CD4-positive, alpha-beta memory T cell (primary cell): ENCODE results near the gene RUSC1. TPM values are rescaled to one million over a fixed set of nuclear protein-coding genes. Genes with fewer than 3 reads are reported as not detected.

ENCODE experiments used
- CTCF ChIA-PET: fragments of 350-600 bp; sonication (Branson Sonifier 250); formaldehyde crosslinking; loops from one replicate; lab custom pipeline; 2021; ENCODE audit warnings: inconsistent platforms; ENCODE audit not compliant: partially characterized antibody; lab: Charles Lee
- POLR2A ChIA-PET: fragments of 350-600 bp; sonication (Branson Sonifier 250); formaldehyde crosslinking; loops from one replicate; lab custom pipeline; 2021; ENCODE audit not compliant: partially characterized antibody; lab: Charles Lee
- DNase-seq, 5 donors: peaks; one replicate each; pipeline versions ENCODE4 v3.0.0 to v3.0.0-alpha.2; 2020 to 2022; ENCODE audit warnings: mixed read lengths in 1 of 5
- H3K27ac ChIP-seq: one replicate; pipeline ENCODE4 v1.7.0; 2013; ENCODE audit warnings: low read depth, low read length
- H3K27me3 ChIP-seq: 2 replicates; pipeline ENCODE4 v1.7.0; 2013; ENCODE audit warnings: mild to moderate bottlenecking, low read length, moderate library complexity; ENCODE audit not compliant: insufficient read depth
- H3K36me3 ChIP-seq: 2 replicates; pipeline ENCODE4 v1.7.0; 2013; ENCODE audit warnings: mild to moderate bottlenecking, low read length, moderate library complexity; ENCODE audit not compliant: insufficient read depth
- H3K4me1 ChIP-seq: 2 replicates; pipeline ENCODE4 v1.7.0; 2013; ENCODE audit warnings: mild to moderate bottlenecking, low read length, moderate library complexity; ENCODE audit not compliant: insufficient read depth
- H3K4me3 ChIP-seq, 2 donors: one replicate each; pipeline ENCODE4 v1.7.0; 2013; ENCODE audit warnings: low read length in 2 of 2, mild to moderate bottlenecking in 1 of 2
- H3K9me3 ChIP-seq, 2 donors: one replicate each; pipeline ENCODE4 v1.7.0; 2013; ENCODE audit warnings: low read length in 2 of 2, control low read depth in 1 of 2; ENCODE audit not compliant: control insufficient read depth in 1 of 2
- H3K27ac Mint-ChIP-seq, 7 donors: one replicate each; pipeline ENCODE4 v1.8.0; 2020 to 2021; ENCODE audit warnings: mixed read lengths in 7 of 7, mild to moderate bottlenecking in 6 of 7, inconsistent platforms in 3 of 7, moderate library complexity in 3 of 7
- H3K27me3 Mint-ChIP-seq, 2 donors: one replicate each; pipeline ENCODE4 v1.8.0; 2020 to 2021; ENCODE audit warnings: mixed read lengths in 2 of 2
- H3K36me3 Mint-ChIP-seq, 2 donors: one replicate each; pipeline ENCODE4 v1.8.0; 2020 to 2021; ENCODE audit warnings: mixed read lengths in 2 of 2, inconsistent platforms in 1 of 2, mild to moderate bottlenecking in 1 of 2
- H3K4me1 Mint-ChIP-seq, 4 donors: one replicate each; pipeline ENCODE4 v1.8.0; 2020 to 2021; ENCODE audit warnings: mixed read lengths in 4 of 4, mild to moderate bottlenecking in 1 of 4
- H3K4me3 Mint-ChIP-seq, 8 donors: one replicate each; pipeline ENCODE4 v1.8.0; 2020 to 2021; ENCODE audit warnings: mixed read lengths in 8 of 8, mild to moderate bottlenecking in 7 of 8, moderate library complexity in 6 of 8, inconsistent platforms in 3 of 8
- H3K9me3 Mint-ChIP-seq, 8 donors: one replicate each; pipeline ENCODE4 v1.8.0; 2020 to 2021; ENCODE audit warnings: mixed read lengths in 8 of 8, mild to moderate bottlenecking in 5 of 8, inconsistent platforms in 3 of 8, moderate library complexity in 1 of 8
- intact Hi-C: fragments of 100-400 bp; cut with micrococcal nuclease; formaldehyde crosslinking; loops from one replicate; pipeline ENCODE4 v1.15.1; 2023
- polyA plus RNA-seq, 2 donors: library from polyadenylated mRNA; unstranded; fragments of 300-500 nt; fragmentation: Illumina TruSeq; gene quantifications; one replicate each; pipeline ENCODE4 v1.2.3, GENCODE V29; 2021
- total RNA-seq, 2 experiments: library from RNA; stranded (reverse); gene quantifications; one replicate each; pipeline ENCODE4 v1.2.3, GENCODE V29; 2021

RUSC1 gene
- total and polyA plus RNA-seq, 4 experiments from 2014 or later = 6.8 to 20.1 (median 15.9) TPM

DNA sequence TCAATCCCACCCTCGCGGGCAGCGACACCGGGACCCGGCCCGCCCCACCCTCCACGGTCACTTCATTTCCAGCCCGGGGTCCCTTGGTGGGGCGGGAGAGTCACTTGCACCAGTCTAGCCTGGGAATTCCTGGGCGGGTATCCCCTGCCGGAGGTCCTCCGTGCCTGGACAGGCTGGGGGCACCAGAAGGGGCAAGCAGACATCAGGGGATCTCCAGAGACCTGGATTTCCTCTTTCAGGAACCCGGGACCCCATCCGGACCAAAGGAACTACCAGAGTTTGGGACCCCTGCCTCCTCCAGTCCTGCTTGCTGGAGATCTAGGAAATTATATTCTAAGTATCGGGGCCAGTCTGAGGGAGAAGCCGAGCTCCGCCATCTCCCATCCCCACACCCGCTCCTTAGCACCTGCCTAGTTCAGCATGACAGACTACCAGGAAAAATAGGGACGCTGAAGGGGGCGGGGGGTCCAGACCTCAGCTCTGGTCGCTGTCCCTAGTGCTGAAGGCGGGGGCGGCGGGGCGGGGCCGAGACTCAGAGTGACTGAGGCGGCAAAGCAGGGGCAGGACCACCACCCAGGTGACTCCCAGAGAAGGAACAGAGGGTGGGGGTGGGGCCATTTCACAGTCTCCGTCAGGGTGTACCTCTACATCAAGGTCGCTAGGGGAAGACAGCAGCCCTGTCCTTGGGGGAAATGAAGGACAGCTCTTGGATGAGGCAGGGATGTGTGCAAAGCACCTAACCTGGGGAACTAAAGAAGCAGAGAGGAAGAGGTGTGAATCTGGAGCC lies 42.6 kb upstream of the RUSC1 start:
- no peaks in the 10 kb centered on the region for H3K27me3 ChIP-seq
- H3K27ac ChIP-seq = peak overlapping the region; percentile 55
- ChIA-PET CTCF (interaction anchor here (1.2 to 3.3 kb wide), 5 partner anchors 27 to 85 kb away, joined by 3 to 19 read pairs (median 6); partner anchors contain the start of gene FDPS), POLR2A (interaction anchor here (1.0 to 2.2 kb wide), 3 partner anchors 38 to 61 kb away, joined by 3 to 8 read pairs (median 3); a partner anchor contains a TSS)
- H3K4me1 ChIP-seq = peaks cover 30% of the 10 kb centered on the region
- Mint-ChIP-seq H3K4me1 (peaks cover 17 to 32% (median 25%) of the 10 kb centered on the region in 4 donors), H3K9me3 (no peaks in the 10 kb centered on the region), H3K4me3 (peak overlapping the region; percentile 68 to 86 (median 80)), H3K27ac (peak overlapping the region; percentile 39 to 91 (median 77)), H3K36me3 (peaks cover 0 to 5% of the 10 kb centered on the region in 2 donors), H3K27me3 (no peaks in the 10 kb centered on the region)
- DNase-seq = peak; percentile 69 to 91 (median 70)
- intact Hi-C loops = loop anchor here (1.0 to 10.0 kb wide), 5 partner anchors 16 to 287 kb away; partner anchors contain the start of genes ASH1L, FDPS and SCAMP3
- no peaks in the 10 kb centered on the region for H3K36me3 ChIP-seq
- H3K9me3 ChIP-seq = no peaks in the 10 kb centered on the region
- peak overlapping the region; percentile 29 to 62 for H3K4me3 ChIP-seq

- no peak for DNase-seq
- Histone ChIP-seq H3K4me3 (no peak overlapping the region), H3K27me3 (no peaks in the 10 kb centered on the region), H3K36me3 (no peaks in the 10 kb centered on the region), H3K9me3 (no peaks in the 10 kb centered on the region), H3K4me1 (peaks cover 27% of the 10 kb centered on the region), H3K27ac (peak overlapping the region; percentile 10)
- intact Hi-C loops = loop anchor here (5.0 to 10.0 kb wide), 2 partner anchors 36 to 286 kb away; partner anchors contain the start of gene ASH1L
- Mint-ChIP-seq H3K27me3 (no peaks in the 10 kb centered on the region), H3K27ac (peak overlapping the region; percentile 39 to 91 (median 77)), H3K36me3 (no peaks in the 10 kb centered on the region), H3K9me3 (no peaks in the 10 kb centered on the region), H3K4me3 (peak overlapping the region in 7 of 8 donors; percentile 56 to 86 (median 78)), H3K4me1 (peaks cover 14 to 29% (median 21%) of the 10 kb centered on the region in 4 donors)
- POLR2A ChIA-PET = interaction anchor here (1.0 to 2.2 kb wide), 4 partner anchors 35 to 60 kb away, joined by 3 to 8 read pairs (median 3); a partner anchor contains a TSS
- CTCF ChIA-PET = interaction anchor here (0.6 to 3.3 kb wide), 7 partner anchors 28 to 306 kb away, joined by 3 to 19 read pairs (median 4); partner anchors contain the start of gene FDPS
Observed at GRCh38 chr1:155278689-155279160, 42.0 kb upstream of the RUSC1 start.

GRCh38 chr1:155279268-155279667 lies 41.4 kb upstream of the RUSC1 start:
- CTCF ChIA-PET = interaction anchor here (0.6 to 3.3 kb wide), 6 partner anchors 12 to 305 kb away, joined by 3 to 19 read pairs (median 5); partner anchors contain the start of gene FDPS
- Mint-ChIP-seq H3K4me1 (peaks cover 12 to 27% (median 19%) of the 10 kb centered on the region in 4 donors), H3K27ac (peak overlapping the region in 3 of 7 donors; percentile 19 to 61 (median 55)), H3K9me3 (no peaks in the 10 kb centered on the region), H3K4me3 (peak overlapping the region in 1 of 8 donors; percentile 17), H3K36me3 (no peaks in the 10 kb centered on the region), H3K27me3 (no peaks in the 10 kb centered on the region)
- POLR2A ChIA-PET = interaction anchor here (1.1 to 2.2 kb wide), 3 partner anchors 35 to 59 kb away, joined by 3 to 8 read pairs (median 3); no protein-coding TSS in a partner anchor
- peaks cover 23% of the 10 kb centered on the region for H3K4me1 ChIP-seq
- no peaks in the 10 kb centered on the region for H3K27me3 ChIP-seq
- H3K4me3 ChIP-seq = no peak overlapping the region
- no peak overlapping the region for H3K27ac ChIP-seq
- intact Hi-C loops = loop anchor here (5.0 to 10.0 kb wide), 2 partner anchors 37 to 286 kb away; partner anchors contain the start of gene ASH1L
- DNase-seq = no peak
- H3K9me3 ChIP-seq = no peaks in the 10 kb centered on the region
- no peaks in the 10 kb centered on the region for H3K36me3 ChIP-seq

- Mint-ChIP-seq H3K4me3 (no peak overlapping the region), H3K4me1 (peaks cover 2 to 11% (median 8%) of the 10 kb centered on the region in 4 donors), H3K36me3 (no peaks in the 10 kb centered on the region), H3K9me3 (no peaks in the 10 kb centered on the region), H3K27me3 (no peaks in the 10 kb centered on the region), H3K27ac (peak overlapping the region in 1 of 7 donors; percentile 7)
- ChIA-PET POLR2A (no interaction called here), CTCF (interaction anchor here (1.3 kb wide), 1 partner anchor 31 kb away, joined by 4 read pairs; no protein-coding TSS in a partner anchor)
- no peak for DNase-seq
- Histone ChIP-seq H3K4me3 (no peak overlapping the region), H3K27ac (no peak overlapping the region), H3K4me1 (peaks cover 11% of the 10 kb centered on the region), H3K9me3 (no peaks in the 10 kb centered on the region), H3K27me3 (no peaks in the 10 kb centered on the region), H3K36me3 (no peaks in the 10 kb centered on the region)
- intact Hi-C loops = no loop called here
Observed at GRCh38 chr1:155282488-155283091, 38.1 kb upstream of the RUSC1 start.

DNA sequence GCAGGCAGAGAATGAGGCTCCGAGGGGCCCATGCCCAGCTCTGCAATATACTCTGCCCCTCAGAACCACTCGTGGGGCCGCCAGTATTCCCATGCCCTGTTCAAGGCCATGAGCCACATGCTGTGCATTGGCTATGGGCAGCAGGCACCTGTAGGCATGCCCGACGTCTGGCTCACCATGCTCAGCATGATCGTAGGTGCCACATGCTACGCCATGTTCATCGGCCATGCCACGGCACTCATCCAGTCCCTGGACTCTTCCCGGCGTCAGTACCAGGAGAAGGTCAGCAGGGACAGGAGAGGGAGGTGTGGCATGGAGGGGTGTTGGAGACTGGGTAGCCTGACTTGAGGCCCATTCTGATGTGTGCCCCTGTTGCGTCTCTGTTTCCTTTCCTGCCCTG lies 36.2 kb upstream of the RUSC1 start:
- no peaks in the 10 kb centered on the region for H3K4me1 Mint-ChIP-seq
- ChIA-PET CTCF (no interaction called here), POLR2A (no interaction called here)
- no peak for DNase-seq
- Histone ChIP-seq H3K4me1 (no peaks in the 10 kb centered on the region), H3K9me3 (no peaks in the 10 kb centered on the region), H3K36me3 (no peaks in the 10 kb centered on the region), H3K4me3 (no peak overlapping the region), H3K27me3 (no peaks in the 10 kb centered on the region), H3K27ac (no peak overlapping the region)
- H3K27ac Mint-ChIP-seq = peak overlapping the region in 1 of 7 donors; percentile 79
- no peaks in the 10 kb centered on the region for H3K27me3 Mint-ChIP-seq
- intact Hi-C loops = no loop called here
- no peaks in the 10 kb centered on the region for H3K9me3 Mint-ChIP-seq
- H3K4me3 Mint-ChIP-seq = no peak overlapping the region
- H3K36me3 Mint-ChIP-seq = no peaks in the 10 kb centered on the region

DNA sequence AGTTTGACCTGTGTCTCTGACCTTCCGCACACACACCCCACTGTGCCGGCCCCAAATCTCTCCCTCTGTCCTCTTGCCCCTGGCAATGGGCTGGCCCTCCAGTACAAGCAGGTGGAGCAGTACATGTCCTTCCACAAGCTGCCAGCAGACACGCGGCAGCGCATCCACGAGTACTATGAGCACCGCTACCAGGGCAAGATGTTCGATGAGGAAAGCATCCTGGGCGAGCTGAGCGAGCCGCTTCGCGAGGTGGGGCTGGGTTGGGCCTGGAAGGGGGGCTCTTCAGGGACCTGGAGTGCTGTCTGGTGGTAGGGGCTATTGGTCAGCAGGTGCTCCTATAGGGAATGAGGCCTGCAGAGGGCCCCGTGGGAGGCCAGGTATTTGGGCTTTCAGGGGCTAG lies 35.6 kb upstream of the RUSC1 start:
- ChIA-PET CTCF (interaction anchor here (1.0 kb wide), 1 partner anchor 34 kb away, joined by 3 read pairs; no protein-coding TSS in a partner anchor), POLR2A (no interaction called here)
- H3K27ac ChIP-seq = no peak overlapping the region
- Mint-ChIP-seq H3K4me3 (no peak overlapping the region), H3K27ac (no peak overlapping the region), H3K36me3 (no peaks in the 10 kb centered on the region), H3K9me3 (no peaks in the 10 kb centered on the region), H3K27me3 (peaks cover 0 to 1% of the 10 kb centered on the region in 2 donors), H3K4me1 (no peaks in the 10 kb centered on the region)
- no peaks in the 10 kb centered on the region for H3K36me3 ChIP-seq
- intact Hi-C loops = no loop called here
- H3K9me3 ChIP-seq = no peaks in the 10 kb centered on the region
- no peak overlapping the region for H3K4me3 ChIP-seq
- H3K27me3 ChIP-seq = no peaks in the 10 kb centered on the region
- no peaks in the 10 kb centered on the region for H3K4me1 ChIP-seq
- no peak for DNase-seq
